Measurements from ENCODE around the gene TMEM239.

DNA sequence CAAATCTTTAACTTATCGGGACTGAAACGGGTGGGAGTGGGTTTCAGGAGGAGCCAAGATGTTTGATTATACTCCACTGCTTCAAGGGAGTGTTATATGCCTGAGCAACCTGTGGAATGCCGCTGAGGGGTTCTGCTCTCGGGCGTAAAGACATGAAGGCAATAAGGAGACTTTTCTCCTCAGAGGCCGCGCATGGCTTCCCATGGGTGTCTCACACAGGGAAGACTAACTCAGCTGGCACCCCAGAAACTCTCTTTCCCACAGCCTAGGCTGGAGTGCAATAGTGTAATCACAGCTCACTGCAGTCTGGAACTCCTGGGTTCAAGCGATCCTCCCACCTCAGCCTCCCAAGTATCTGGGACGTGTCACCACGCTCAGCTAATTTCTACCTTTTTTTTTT lies 6.5 kb upstream of the TMEM239 start:
- TF ChIP-seq CTCF (IDR thresholded peaks at IDR 0.05) (no peak), POLR2A (IDR thresholded peaks at IDR 0.05) (no peak)

Measured in stomach (tissue), 4 donors.